Measurements from ENCODE around the gene ZNF841.

GRCh38 chr19:52095172-52096014 is at the start of gene ZNF841:
- TF ChIP-seq SIN3A (IDR thresholded peaks at IDR 0.05; ENCODE audit: borderline replicate concordance, insufficient read depth, low read length) (0 out of 2 replicates have a peak, but pooled peaks have one; percentile 4), REST (IDR thresholded peaks at IDR 0.05; ENCODE audit: insufficient read depth in 1 of 2, low read depth in 2 of 2, low read length in 2 of 2) (no peak; a peak in 1 of 4 replicates)

All from PFSK-1 (cell line).